Vagina (tissue), 2 donors: ENCODE measurements around the gene HPX. TPM values are rescaled to one million over a fixed set of nuclear protein-coding genes. Genes with fewer than 3 reads are reported as not detected.
"Not testable (repeated sequence)": the region's sequence is repeated elsewhere in the genome, so short reads cannot be mapped to it uniquely, and the experiment has no call there.

Experiments
- DNase-seq, 2 donors: peaks; one replicate each; pipeline ENCODE4 v3.0.0-alpha.2; 2017; ENCODE audit errors: extremely low spot score in 2 of 2
- H3K27ac ChIP-seq: fragments of 200-600 bp; sonication (generic); one replicate; pipeline ENCODE4 v1.5.1; 2019
- H3K27me3 ChIP-seq: fragments of 200-600 bp; sonication (generic); one replicate; pipeline ENCODE4 v1.5.1; 2019
- H3K36me3 ChIP-seq, 2 donors: fragments of 200-600 bp; sonication (generic); one replicate each; pipeline ENCODE4 v1.5.1; 2017 to 2019
- H3K4me1 ChIP-seq: fragments of 200-600 bp; sonication (generic); one replicate; pipeline ENCODE4 v1.5.1; 2019
- H3K4me3 ChIP-seq, 2 donors: fragments of 200-600 bp; sonication (generic); 1 replicate in 1 of 2; 2 replicates in 1 of 2; pipeline ENCODE4 v1.5.1; 2016 to 2019
- H3K9me3 ChIP-seq: fragments of 200-600 bp; sonication (generic); one replicate; pipeline ENCODE4 v1.5.1; 2019
- POLR2A ChIP-seq, 2 donors: fragments of 450-650 bp; IDR thresholded peaks; one replicate each; pipeline ENCODE4 v1.6.1; 2017; ENCODE audit warnings: antibody characterized with exemption in 2 of 2, mild to moderate bottlenecking in 2 of 2, moderate library complexity in 2 of 2
- POLR2AphosphoS5 ChIP-seq, 2 donors: sonication (generic); formaldehyde crosslinking; IDR thresholded peaks; one replicate each; pipeline ENCODE4 v1.9.0; 2017; ENCODE audit warnings: antibody characterized with exemption in 2 of 2, mild to moderate bottlenecking in 2 of 2, low read depth in 1 of 2; ENCODE audit not compliant: insufficient read depth in 1 of 2
- intact Hi-C: fragments of 100-400 bp; cut with DNase I; formaldehyde crosslinking; loops from one replicate; pipeline ENCODE4 v1.15.1; 2023
- total RNA-seq: library from RNA; depleted of rRNA; stranded (reverse); fragments of >200 nt; gene quantifications from one replicate; pipeline ENCODE4 v1.2.3, GENCODE V29; 2016
- TF ChIP-seq, protein P1 (sequence below), 3 experiments: fragments of 450-650 bp in 2 of 3; fragments of 200-600 bp in 1 of 3; sonication (generic) in 1 of 3; IDR thresholded peaks; one replicate each; pipeline ENCODE4 v1.5.1; 2017 to 2019; ENCODE audit warnings: antibody characterized with exemption in 3 of 3, mild to moderate bottlenecking in 2 of 3, moderate library complexity in 2 of 3

HPX gene
- total RNA-seq, 1 donor from 2014 or later, result 0.98 TPM

DNA sequence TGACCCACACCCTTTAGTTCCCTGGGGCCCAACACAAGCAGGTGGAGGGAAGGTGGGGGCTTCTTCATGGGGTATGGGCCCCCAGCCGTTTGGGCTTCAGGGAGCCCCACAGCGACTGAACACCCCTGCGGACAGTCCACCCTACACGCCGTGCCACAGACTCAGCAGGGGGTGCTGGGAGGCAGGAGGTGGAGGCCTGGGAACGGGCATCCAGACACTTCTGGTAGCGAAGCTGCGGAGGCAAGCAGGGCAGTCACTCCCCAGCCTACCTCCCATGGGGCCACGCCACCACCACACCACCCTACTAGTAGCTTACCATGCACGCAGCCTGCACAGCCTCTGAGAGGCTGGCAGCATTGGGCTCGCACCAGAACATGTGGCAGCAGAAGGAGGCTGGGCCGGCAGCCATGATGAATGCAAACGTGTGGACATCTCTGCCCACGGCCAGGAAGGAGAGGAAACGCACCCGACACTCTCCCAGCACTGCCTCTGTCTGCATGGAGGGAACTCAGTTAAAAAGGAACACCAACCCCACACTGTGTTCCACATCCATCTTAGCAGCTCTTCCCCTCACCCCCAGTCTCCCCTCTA is 45.2 kb downstream of the HPX start:
- no peak for DNase-seq
- TF ChIP-seq POLR2AphosphoS5 (IDR thresholded peaks at IDR 0.05; ENCODE audit: insufficient read depth in 1 of 2, low read depth in 1 of 2) (no peak), POLR2A (IDR thresholded peaks at IDR 0.05) (no peak)
- TF ChIP-seq, protein P1, sequence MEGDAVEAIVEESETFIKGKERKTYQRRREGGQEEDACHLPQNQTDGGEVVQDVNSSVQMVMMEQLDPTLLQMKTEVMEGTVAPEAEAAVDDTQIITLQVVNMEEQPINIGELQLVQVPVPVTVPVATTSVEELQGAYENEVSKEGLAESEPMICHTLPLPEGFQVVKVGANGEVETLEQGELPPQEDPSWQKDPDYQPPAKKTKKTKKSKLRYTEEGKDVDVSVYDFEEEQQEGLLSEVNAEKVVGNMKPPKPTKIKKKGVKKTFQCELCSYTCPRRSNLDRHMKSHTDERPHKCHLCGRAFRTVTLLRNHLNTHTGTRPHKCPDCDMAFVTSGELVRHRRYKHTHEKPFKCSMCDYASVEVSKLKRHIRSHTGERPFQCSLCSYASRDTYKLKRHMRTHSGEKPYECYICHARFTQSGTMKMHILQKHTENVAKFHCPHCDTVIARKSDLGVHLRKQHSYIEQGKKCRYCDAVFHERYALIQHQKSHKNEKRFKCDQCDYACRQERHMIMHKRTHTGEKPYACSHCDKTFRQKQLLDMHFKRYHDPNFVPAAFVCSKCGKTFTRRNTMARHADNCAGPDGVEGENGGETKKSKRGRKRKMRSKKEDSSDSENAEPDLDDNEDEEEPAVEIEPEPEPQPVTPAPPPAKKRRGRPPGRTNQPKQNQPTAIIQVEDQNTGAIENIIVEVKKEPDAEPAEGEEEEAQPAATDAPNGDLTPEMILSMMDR (IDR thresholded peaks at IDR 0.05), result no peak
- H3K36me3 ChIP-seq, result peaks cover 0 to 24% of the 10 kb centered on the region in 2 donors
- H3K27ac ChIP-seq, result no peak overlapping the region
- H3K4me3 ChIP-seq, result no peak overlapping the region
- H3K27me3 ChIP-seq, result no peaks in the 10 kb centered on the region
- intact Hi-C loops, result loop anchor here (2.0 kb wide), 1 partner anchor 17 kb away; no protein-coding TSS in a partner anchor
- no peaks in the 10 kb centered on the region for H3K9me3 ChIP-seq
- peaks cover 23% of the 10 kb centered on the region for H3K4me1 ChIP-seq

- no peak for TF ChIP-seq POLR2A (IDR thresholded peaks at IDR 0.05)
- TF ChIP-seq, protein P1 (IDR thresholded peaks at IDR 0.05), result no peak
- no peak for TF ChIP-seq POLR2AphosphoS5 (IDR thresholded peaks at IDR 0.05; ENCODE audit: insufficient read depth in 1 of 2, low read depth in 1 of 2)
- H3K27ac ChIP-seq, result no peak overlapping the region
- peaks cover 0 to 20% of the 10 kb centered on the region in 2 donors for H3K36me3 ChIP-seq
- H3K27me3 ChIP-seq, result no peaks in the 10 kb centered on the region
- intact Hi-C loops, result no loop called here
- H3K4me3 ChIP-seq, result no peak overlapping the region
- DNase-seq, result no peak
- peaks cover 29% of the 10 kb centered on the region for H3K4me1 ChIP-seq
- H3K9me3 ChIP-seq, result no peaks in the 10 kb centered on the region
Measured at GRCh38 chr11:6393989-6394670, 46.7 kb downstream of the HPX start.

DNA sequence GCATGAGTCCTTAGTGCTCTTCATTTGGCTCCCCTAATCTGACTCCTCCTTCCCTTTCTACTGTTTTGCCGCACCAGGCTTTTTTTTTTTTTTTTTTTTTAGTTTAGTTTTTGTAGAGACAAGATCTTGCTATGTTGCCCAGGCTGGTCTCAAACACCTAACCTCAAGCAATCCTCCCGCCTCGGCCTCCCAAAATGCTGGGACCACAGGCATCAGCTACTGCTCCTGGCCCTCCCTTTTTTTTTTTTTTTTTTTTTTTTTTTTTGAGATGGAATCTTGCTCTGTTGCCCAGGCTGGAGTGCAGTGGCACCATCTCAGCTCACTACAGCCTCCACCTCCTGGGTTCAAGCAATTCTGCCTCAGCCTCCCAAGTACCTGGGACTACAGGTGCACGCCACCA is 48.5 kb downstream of the HPX start:
- H3K27ac ChIP-seq, DNase-seq, H3K27me3 ChIP-seq, H3K9me3 ChIP-seq, H3K4me3 ChIP-seq, intact Hi-C loops: not testable (repeated sequence)
- Histone ChIP-seq H3K36me3 (peaks cover 0 to 20% of the 10 kb centered on the region in 2 donors), H3K4me1 (peaks cover 31% of the 10 kb centered on the region)

- H3K4me3 ChIP-seq, result peak overlapping the region in 1 of 2 donors; percentile 91
- no peaks in the 10 kb centered on the region for H3K27me3 ChIP-seq
- no peak for TF ChIP-seq POLR2A (IDR thresholded peaks at IDR 0.05)
- TF ChIP-seq, protein P1 (IDR thresholded peaks at IDR 0.05), result no peak
- TF ChIP-seq POLR2AphosphoS5 (IDR thresholded peaks at IDR 0.05; ENCODE audit: insufficient read depth in 1 of 2, low read depth in 1 of 2), result no peak
- H3K36me3 ChIP-seq, result peaks cover 0 to 20% of the 10 kb centered on the region in 2 donors
- peaks cover 31% of the 10 kb centered on the region for H3K4me1 ChIP-seq
- intact Hi-C loops, result no loop called here
- H3K9me3 ChIP-seq, result no peaks in the 10 kb centered on the region
- no peak overlapping the region for H3K27ac ChIP-seq
- DNase-seq, result no peak
Measured at GRCh38 chr11:6391537-6392134, 49.2 kb downstream of the HPX start.

DNA sequence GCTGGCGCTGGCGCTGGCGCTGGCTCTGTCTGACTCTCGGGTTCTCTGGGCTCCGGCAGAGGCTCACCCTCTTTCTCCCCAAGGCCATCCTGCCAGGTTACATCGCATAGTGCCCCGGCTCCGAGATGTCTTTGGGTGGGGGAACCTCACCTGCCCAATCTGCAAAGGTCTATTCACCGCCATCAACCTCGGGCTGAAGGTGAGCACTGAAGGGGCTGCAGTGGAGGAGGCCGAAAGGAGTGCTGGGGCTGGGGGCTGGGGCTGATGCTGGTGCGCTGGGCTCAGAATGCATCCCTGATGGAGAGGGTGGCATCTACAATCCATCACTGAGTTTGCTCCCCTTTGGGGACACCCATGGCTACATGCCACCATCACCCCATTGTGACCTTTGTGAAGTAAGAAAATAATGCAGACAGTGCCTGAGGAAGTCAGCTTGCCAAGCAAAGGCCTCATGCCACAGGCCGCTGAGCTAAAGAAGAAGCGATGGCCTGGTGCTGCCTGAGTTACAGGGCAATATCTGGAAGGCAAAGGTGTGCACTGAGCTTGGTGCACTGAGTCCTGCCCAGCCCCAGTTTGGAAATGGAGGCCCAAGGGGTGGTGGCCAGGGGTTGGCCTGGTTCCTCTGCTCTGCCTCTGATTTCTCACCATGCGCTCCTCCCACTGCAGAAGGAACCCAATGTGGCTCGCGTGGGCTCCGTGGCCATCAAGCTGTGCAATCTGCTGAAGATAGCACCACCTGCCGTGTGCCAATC is 49.9 kb downstream of the HPX start:
- no peak for DNase-seq
- Histone ChIP-seq H3K27me3 (no peaks in the 10 kb centered on the region), H3K36me3 (peaks cover 0 to 20% of the 10 kb centered on the region in 2 donors), H3K4me3 (peak overlapping the region; percentile 76 to 91), H3K4me1 (peaks cover 31% of the 10 kb centered on the region), H3K9me3 (no peaks in the 10 kb centered on the region), H3K27ac (peak overlapping the region; percentile 90)
- TF ChIP-seq, protein P1 (IDR thresholded peaks at IDR 0.05), result no peak
- no peak for TF ChIP-seq POLR2A (IDR thresholded peaks at IDR 0.05)
- TF ChIP-seq POLR2AphosphoS5 (IDR thresholded peaks at IDR 0.05; ENCODE audit: insufficient read depth in 1 of 2, low read depth in 1 of 2), result no peak
- intact Hi-C loops, result no loop called here
